NCI-H2107 (cell line): Measurements from ENCODE around the gene SDF2.

Source experiments
- DNase-seq: peaks from one replicate; lab custom pipeline; 2025; lab: John Stamatoyannopoulos, UW

SDF2 gene, protein sequence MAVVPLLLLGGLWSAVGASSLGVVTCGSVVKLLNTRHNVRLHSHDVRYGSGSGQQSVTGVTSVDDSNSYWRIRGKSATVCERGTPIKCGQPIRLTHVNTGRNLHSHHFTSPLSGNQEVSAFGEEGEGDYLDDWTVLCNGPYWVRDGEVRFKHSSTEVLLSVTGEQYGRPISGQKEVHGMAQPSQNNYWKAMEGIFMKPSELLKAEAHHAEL

DNA sequence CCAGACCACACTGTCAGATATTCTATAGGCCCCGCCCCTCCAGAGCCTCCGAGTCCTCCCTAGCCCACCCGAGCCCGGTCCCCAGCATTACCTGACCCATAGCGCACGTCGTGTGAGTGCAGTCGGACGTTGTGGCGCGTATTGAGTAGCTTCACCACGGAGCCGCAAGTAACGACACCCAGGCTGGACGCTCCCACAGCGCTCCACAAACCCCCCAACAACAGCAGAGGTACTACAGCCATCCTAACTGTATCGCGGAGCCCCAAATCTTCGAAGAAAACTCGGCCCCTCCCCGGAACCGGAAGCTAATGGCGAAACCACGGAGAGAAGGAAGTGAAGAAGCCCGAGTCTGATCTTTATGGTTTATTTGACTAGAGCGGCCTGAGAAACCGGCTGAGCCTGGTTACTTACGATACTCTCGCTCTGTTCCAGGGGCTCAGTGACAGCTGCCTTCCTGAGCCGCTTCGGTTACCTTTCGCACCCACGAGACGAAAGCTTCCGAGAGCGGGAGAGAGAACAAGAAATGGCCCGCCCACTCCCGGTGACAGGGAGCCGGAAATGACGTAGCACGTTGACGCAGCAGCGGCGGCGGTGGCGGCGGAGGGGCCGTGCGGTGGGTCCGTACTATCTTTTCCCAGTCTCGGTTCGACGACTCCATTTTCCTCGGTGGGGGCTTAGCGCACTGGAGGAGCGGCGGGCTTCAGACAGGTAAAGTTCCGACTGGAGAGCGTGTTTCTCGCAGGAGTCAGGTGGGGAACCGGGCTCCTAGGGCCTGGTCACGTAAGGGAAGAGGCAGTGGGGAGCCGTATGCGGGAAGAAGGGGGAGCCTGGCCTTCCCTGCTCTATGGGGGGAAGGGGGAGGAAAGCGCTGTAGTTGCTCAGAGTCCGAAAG is at the start of gene SDF2, which contains the start of gene SUPT6H:
SDF2 (minus strand) TSS at position 272 of the 892 bp plus-strand sequence; CDS start at position 242, 30 bp downstream.
SUPT6H (plus strand) TSS at position 571 of the 892 bp plus-strand sequence. CDS start 11,197 bp downstream, outside the sequence.
- DNase-seq, result peak; percentile 69

GRCh38 chr17:28710861-28711722 is 49.4 kb upstream of the SDF2 start:
- peak; percentile 72 for DNase-seq

GRCh38 chr17:28707339-28707720 is 45.6 kb upstream of the SDF2 start:
- no peak for DNase-seq

GRCh38 chr17:28706471-28707338 is 45.0 kb upstream of the SDF2 start:
- DNase-seq, result no peak

DNA sequence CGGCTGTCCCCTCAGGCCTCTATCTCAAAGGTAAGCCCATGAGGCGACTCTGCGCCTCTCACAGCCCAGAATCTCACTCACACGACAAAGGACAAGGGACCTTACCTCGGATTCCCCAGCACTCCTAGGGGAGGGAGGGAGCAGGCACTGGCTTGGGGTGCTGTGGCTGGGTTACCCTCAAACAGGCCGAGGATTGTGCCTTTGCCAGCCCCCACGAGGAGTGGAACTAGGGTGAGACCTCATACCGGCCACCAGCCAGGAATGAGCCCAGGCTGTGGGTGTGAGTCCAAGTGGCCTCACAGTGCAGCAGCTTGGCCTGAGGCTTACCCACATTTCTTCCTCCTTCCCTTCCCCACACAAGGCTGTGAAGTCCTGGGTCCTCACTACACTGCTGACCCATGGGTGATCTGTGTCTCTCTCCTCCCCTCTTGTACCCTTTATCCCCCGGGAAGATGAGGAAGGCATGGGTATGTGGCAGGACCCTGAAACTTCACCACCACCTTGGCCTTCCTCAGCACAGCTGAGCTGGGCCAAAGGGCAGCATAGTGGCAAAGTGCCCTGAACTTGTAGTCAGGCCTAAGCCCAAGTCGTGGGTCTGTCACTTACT is 44.1 kb upstream of the SDF2 start:
- DNase-seq, result no peak

- DNase-seq, result no peak
Measured at GRCh38 chr17:28705074-28705659, 43.5 kb upstream of the SDF2 start.

DNA sequence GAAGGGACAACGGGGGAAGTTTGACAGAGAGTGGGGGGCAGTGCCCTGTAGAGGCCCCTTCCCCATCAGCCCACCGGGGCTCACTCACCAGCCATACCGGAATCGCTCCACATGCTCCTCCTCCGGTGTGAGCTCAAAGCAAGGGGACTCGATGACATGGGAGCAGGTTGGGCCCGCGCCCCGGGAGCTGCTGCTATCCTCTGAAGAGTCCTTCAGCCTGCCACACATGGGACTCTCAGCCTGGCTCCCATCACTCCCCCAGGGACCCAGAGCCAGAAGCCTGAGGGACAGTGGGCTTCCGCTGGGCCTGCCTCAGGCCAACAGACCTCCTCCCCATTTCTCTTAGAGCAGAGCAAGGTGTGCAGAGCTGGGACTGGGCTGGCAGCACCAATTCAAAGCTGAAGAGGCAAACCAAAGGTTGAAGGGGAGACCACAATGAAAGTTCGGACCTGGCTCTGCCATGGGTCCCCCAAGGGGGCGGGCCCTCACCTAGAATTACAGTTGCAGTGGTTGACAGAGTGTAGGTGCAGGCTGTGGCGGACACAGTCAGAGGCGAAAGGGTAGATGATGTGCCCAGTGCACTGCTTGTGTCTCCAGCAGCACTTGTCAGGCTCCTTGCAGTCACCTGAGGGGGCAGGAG is 42.6 kb upstream of the SDF2 start:
- no peak for DNase-seq

DNA sequence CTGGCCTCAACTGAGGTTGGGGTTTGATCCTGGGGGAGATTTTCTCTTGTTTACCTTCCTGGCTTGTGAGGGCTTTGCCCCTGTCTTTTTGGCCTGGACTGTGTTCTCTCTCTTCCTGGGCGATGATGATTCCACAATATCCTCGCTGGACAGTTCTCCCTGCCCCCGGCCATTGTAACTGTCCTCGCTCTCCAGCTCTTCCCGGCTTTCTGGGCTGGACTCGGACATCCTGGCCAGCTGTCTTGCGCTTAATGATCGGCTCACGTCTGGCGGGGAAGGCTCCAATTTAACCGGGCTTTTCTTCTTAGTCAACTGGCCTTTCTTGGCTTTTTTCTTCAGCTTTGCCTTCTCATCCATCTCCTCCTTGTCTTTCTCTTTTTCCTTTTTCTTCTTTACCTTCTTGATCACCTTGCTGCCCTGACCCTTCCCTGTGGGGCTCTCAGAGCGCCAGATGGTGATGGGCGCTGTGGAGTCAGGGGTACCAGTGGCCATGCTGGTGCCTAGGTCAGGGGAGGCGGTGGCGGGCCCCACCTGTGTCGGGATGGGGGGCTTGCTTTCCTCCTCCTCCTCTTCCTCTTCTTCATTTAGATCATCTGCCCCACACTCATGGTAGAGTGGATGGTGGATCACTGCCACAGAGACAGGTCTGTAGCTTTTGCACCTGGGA is 42.0 kb upstream of the SDF2 start:
- DNase-seq, result no peak

GRCh38 chr17:28702752-28703150 is 41.0 kb upstream of the SDF2 start:
- no peak for DNase-seq

DNA sequence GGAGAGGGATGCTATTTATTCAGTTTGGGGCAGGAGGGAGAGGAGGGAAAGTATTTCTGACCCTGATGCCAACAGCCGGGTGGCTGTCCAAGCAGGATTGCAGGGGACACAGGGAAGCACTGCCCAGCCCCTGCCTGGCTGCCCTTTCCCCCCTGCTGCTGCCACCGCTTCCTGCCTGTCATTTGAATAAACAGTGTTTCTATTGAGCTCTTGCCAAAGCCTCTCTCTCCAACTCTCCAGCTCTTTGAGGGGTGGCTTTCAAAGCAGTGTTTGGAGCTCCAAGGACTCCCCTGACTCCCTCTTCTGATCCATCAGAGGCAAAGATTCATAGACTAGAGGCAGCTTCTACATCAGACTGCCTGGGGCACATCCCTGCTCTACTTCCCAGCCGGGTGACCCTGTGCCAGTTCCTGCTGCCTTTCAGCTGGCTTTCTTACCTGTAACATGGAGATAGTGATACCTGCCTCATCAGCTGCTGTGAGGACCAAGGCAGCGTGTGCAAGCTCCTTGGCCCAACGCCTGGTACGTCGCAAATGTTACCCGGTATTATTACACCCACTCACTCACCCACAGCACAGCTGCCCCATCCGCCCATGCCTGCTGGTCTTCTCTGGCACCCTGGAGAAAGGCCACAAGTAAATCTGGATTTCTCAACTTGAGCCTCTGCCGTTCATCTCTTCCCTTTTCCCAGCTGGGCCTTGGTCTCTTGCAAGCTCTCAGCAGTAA is 40.5 kb upstream of the SDF2 start:
- no peak for DNase-seq

- DNase-seq, result no peak
Measured at GRCh38 chr17:28700830-28701492, 39.3 kb upstream of the SDF2 start.

GRCh38 chr17:28700278-28700677 is 38.6 kb upstream of the SDF2 start:
- DNase-seq, result no peak

- DNase-seq, result no peak
Measured at GRCh38 chr17:28698253-28698941, 36.7 kb upstream of the SDF2 start.

DNA sequence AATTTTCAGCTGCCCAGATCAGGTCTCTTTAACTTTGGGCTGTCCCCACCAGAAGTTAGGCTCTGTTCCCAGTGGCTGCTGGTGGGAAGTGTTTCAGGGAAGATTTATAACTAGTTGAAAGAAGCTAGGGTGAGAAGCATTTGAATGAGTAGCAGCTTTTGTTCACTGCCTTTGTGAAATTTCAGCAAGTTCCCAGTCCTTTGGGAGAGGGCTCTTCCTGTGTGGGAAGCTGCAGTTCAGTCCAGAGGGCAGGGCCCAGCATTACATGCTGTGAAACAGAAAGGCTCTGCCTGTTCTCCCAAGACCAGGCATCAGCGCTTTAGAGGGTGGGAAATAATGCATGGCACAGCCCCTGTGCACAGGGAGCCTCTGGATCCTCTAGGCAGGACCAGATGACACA is 32.2 kb upstream of the SDF2 start:
- no peak for DNase-seq

DNA sequence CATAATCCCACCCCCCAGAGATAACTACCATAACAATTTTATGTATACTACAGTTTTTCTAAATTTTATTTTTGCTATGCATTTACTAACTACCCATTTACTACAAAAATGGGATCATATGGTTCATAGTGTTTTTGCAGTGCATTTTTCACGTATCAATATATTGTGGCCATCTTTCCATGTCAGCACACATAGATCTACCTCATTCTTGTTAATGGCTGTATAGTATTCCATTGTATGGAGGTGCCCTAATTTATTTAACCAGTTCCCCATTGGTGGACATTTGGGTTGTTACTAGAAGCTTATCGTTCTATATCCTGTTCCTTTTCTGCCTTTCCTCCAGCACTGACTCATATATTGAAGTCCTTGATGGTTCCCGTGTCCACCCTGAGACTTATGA is 27.3 kb upstream of the SDF2 start:
- no peak for DNase-seq

DNA sequence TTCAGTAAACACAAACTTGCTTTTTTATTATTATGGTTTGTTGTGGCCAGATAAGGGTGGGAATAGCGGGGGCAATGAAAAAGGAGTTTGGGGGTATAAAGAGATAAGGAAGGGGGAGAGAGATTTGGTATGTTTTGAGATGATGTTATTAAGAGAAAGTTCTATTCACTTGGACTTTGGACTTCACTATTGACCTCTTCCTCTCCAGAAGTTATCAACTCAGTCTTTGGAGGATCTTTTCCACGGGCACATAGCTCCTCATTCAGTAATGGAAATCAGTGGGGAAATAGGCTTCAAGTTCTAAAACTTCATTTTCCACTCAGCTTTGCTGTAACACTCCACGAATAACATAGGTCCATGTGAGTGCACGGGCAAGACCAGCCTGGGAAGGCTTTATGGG is 26.8 kb upstream of the SDF2 start:
- no peak for DNase-seq

DNA sequence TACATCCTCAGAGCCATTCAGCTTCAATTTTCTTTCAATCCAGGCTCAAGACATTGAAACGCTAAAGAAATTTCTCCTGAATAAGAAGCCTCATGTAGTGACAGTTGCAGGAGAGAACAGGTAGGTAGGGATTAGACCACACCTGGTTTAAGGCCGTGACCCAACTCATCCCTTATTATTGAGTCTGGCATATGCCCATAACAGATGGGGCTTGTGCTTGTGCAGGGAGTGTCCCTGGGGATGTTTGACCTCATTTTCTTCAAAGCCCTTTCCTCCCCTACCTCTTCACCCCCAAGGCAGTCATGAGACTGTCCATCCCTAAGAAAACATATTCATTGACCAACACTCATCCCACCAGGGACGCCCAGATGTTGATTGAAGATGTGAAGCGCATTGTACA is 24.6 kb upstream of the SDF2 start:
- no peak for DNase-seq

DNA sequence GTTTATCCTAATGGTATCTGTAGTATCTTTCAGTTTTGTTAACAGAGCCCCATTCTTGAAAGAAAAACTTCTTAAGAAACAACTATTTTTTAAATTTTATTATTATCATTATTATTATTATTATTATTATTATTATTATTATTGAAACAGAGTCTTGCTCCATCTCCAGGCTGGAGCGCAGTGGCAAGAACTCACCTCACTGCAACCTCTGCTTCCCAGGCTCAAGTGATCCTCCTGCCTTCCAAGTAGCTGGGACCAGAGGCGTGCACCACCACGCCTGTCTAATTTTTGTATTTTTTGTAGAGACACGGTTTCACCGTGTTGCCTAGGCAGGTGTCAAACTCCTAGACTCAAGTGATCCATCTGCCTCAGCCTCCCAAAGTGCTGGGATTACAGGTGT is 23.7 kb upstream of the SDF2 start:
- no peak for DNase-seq
